Muscle of leg (tissue), 11 donors: ENCODE data around the gene PANK1. TPM values are rescaled to one million over a fixed set of nuclear protein-coding genes. Genes with fewer than 3 reads are reported as not detected.

Source experiments
- DNase-seq: peaks from one replicate; pipeline ENCODE4 v3.0.0; 2013
- H3K27ac ChIP-seq: one replicate; pipeline ENCODE4 v1.5.1; 2013; ENCODE audit warnings: mild to moderate bottlenecking, low read length, control low read depth
- H3K27me3 ChIP-seq: one replicate; pipeline ENCODE4 v1.6.1; 2013; ENCODE audit warnings: low read length; ENCODE audit not compliant: control insufficient read depth, insufficient read depth
- H3K36me3 ChIP-seq: one replicate; pipeline ENCODE4 v1.6.1; 2013; ENCODE audit warnings: low read length; ENCODE audit not compliant: control insufficient read depth, insufficient read depth
- H3K4me1 ChIP-seq: one replicate; pipeline ENCODE4 v1.6.1; 2013; ENCODE audit warnings: low read length; ENCODE audit not compliant: control insufficient read depth, insufficient read depth
- H3K4me3 ChIP-seq: one replicate; pipeline ENCODE4 v1.5.1; 2013; ENCODE audit warnings: low read length, control low read depth
- H3K9me3 ChIP-seq: replicated peaks from 2 replicates; pipeline ENCODE4 v1.6.1; 2013; ENCODE audit warnings: low read depth, low read length; ENCODE audit not compliant: control insufficient read depth
- WGBS: methylation state at CpG from one replicate; pipeline ENCODE4 v1.1.5; 2013; ENCODE audit warnings: missing lambda C conversion rate; ENCODE audit not compliant: insufficient coverage; 5-methylcytosine and 5-hydroxymethylcytosine counted together
- polyA plus RNA-seq, 8 donors: library from polyadenylated mRNA; unstranded; fragments of 120-200 nt; gene quantifications; one replicate each; pipeline versions ENCODE4 v1.2.1 to v1.2.3, GENCODE V29; 2013; ENCODE audit warnings: inconsistent platforms in 1 of 8, low replicate concordance in 1 of 8; ENCODE audit not compliant: insufficient read length in 8 of 8, insufficient read depth in 1 of 8
- total RNA-seq: library from RNA; stranded (reverse); fragments of 120-200 nt; gene quantifications from one replicate; pipeline ENCODE4 v1.2.4, GENCODE V29; 2013

Gene PANK1
- total and polyA plus RNA-seq, 9 donors: 13.0 to 17.1 (median 15.0) TPM

GRCh38 chr10:89643812-89644690, 991 bp downstream of the PANK1 start:
- peak overlapping the region; percentile 92 for H3K27ac ChIP-seq
- 0% methylated on average over 41 of the region's 49 CpGs for WGBS
- H3K9me3 ChIP-seq: no peaks in the 10 kb centered on the region
- DNase-seq: peak; percentile 97
- peak overlapping the region; percentile 73 for H3K4me3 ChIP-seq
- peaks cover 15% of the 10 kb centered on the region for H3K4me1 ChIP-seq
- no peaks in the 10 kb centered on the region for H3K36me3 ChIP-seq
- no peaks in the 10 kb centered on the region for H3K27me3 ChIP-seq

DNA sequence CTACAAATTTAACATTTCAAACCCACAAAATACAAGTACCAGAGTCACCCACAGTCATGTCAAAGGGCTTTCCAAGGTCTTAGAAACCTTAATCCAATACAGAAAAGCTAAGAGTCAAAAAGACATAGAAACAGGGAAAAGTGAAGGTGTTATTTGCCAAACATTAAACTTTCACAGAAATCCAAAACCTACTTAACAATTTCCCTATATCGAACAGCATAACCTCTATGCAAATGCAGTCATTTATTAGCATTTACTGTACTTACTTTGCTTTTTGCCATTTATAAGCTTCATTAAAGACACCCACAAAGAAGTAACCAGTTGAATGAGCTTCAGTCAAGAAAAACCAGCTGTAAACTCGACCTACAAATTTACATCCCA, 1.6 kb downstream of the PANK1 start:
- no CpG with 5 or more reads among the region's 2 CpGs for WGBS
- Histone ChIP-seq H3K27ac (peak overlapping the region; percentile 59), H3K36me3 (peaks cover 3% of the 10 kb centered on the region), H3K4me3 (peak overlapping the region; percentile 73), H3K9me3 (no peaks in the 10 kb centered on the region), H3K4me1 (peaks cover 15% of the 10 kb centered on the region), H3K27me3 (no peaks in the 10 kb centered on the region)
- DNase-seq: no peak

- no CpG with 5 or more reads among the region's 3 CpGs for WGBS
- Histone ChIP-seq H3K9me3 (no peaks in the 10 kb centered on the region), H3K4me3 (no peak overlapping the region), H3K27me3 (no peaks in the 10 kb centered on the region), H3K36me3 (peaks cover 3% of the 10 kb centered on the region), H3K4me1 (peaks cover 13% of the 10 kb centered on the region), H3K27ac (no peak overlapping the region)
- no peak for DNase-seq
These were observed 2.8 kb downstream of the PANK1 start for GRCh38 chr10:89642193-89642592.

DNA sequence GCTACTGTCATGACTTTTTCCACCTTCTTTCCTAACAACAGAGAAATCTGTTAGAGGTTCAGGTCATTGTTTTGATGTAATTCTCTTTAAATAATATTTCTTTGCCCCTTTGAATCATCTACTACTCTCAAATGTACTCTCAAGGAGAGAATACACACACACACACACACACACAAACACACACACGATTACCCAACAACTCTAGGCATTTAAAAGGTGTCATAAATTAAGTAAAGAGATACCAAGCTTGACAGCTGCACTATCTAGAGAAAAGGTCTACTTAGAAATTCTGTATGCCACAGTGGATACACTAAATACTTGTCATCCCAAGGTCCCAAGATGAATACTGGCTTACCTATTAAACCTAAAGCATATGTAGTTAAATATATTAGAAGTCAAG, 4.8 kb downstream of the PANK1 start:
- no peak for DNase-seq

GRCh38 chr10:89639326-89639725, 5.7 kb downstream of the PANK1 start:
- DNase-seq: no peak
- Histone ChIP-seq H3K9me3 (no peaks in the 10 kb centered on the region), H3K27ac (no peak overlapping the region), H3K4me1 (no peaks in the 10 kb centered on the region), H3K36me3 (peaks cover 3% of the 10 kb centered on the region), H3K4me3 (no peak overlapping the region), H3K27me3 (no peaks in the 10 kb centered on the region)
- WGBS: no CpG with 5 or more reads among the region's 2 CpGs

More for the DNA sequence above, 4.8 kb downstream of the PANK1 start:
- H3K4me3 ChIP-seq: no peak overlapping the region
- H3K27me3 ChIP-seq: no peaks in the 10 kb centered on the region
- no peaks in the 10 kb centered on the region for H3K4me1 ChIP-seq
- H3K9me3 ChIP-seq: no peaks in the 10 kb centered on the region
- no CpG with 5 or more reads among the region's 1 CpG for WGBS
- peaks cover 3% of the 10 kb centered on the region for H3K36me3 ChIP-seq
- no peak overlapping the region for H3K27ac ChIP-seq

DNA sequence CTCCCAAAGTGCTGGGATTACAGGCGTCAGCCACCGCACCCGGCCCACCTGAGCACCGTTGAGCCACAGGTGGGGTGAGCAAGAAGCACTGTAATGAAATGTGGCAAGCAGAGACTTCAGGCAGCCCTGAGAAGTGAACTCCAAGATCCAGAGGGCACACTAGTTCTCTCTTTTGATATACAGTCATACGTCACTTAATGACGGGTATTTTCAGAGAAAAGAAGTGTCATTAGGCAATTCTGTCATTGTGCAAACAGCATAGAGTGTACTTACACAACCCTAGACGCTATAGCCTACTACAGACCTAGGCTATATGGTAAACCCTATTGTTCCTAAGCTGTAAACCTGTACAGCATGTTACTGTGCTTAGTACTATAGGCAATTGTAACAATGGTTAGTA, 7.9 kb downstream of the PANK1 start:
- DNase-seq: no peak
- no peak overlapping the region for H3K4me3 ChIP-seq
- H3K9me3 ChIP-seq: no peaks in the 10 kb centered on the region
- peaks cover 3% of the 10 kb centered on the region for H3K36me3 ChIP-seq
- H3K4me1 ChIP-seq: no peaks in the 10 kb centered on the region
- WGBS: 100% methylated on average over 4 of the region's 7 CpGs
- no peaks in the 10 kb centered on the region for H3K27me3 ChIP-seq
- no peak overlapping the region for H3K27ac ChIP-seq

GRCh38 chr10:89634637-89635036, 10.4 kb downstream of the PANK1 start:
- no peak for DNase-seq
- no peak overlapping the region for H3K27ac ChIP-seq
- WGBS: no CpG with 5 or more reads among the region's 2 CpGs

DNA sequence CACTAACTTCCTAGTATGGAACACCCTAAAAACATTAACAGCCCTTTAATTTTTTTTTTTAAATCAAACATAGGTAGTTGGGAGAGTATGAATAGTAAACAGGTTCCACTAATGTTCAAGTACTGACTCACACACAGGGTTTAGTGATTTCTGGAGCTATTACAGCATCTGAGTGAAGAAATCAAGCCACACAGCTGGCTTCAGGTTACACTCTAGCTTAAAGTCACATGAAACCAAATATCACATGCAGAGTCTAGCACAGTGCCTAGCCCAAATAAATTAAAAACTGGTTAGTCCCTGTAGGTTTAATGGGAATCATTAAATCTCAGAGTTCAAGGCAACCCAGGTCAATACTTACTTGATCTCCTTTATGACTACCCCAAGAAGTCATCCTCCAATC, 11.6 kb downstream of the PANK1 start:
- DNase-seq: no peak
- Histone ChIP-seq H3K9me3 (no peaks in the 10 kb centered on the region), H3K27ac (no peak overlapping the region)

More at GRCh38 chr10:89634637-89635036, 10.4 kb downstream of the PANK1 start:
- Histone ChIP-seq H3K27me3 (no peaks in the 10 kb centered on the region), H3K4me1 (no peaks in the 10 kb centered on the region), H3K36me3 (peaks cover 3% of the 10 kb centered on the region), H3K9me3 (no peaks in the 10 kb centered on the region), H3K4me3 (no peak overlapping the region)

GRCh38 chr10:89632824-89633223, 12.2 kb downstream of the PANK1 start:
- WGBS: no CpG with 5 or more reads among the region's 1 CpG
- Histone ChIP-seq H3K27me3 (no peaks in the 10 kb centered on the region), H3K9me3 (no peaks in the 10 kb centered on the region), H3K36me3 (no peaks in the 10 kb centered on the region), H3K4me1 (no peaks in the 10 kb centered on the region), H3K4me3 (no peak overlapping the region), H3K27ac (no peak overlapping the region)
- no peak for DNase-seq

More for the DNA sequence above, 11.6 kb downstream of the PANK1 start:
- H3K27me3 ChIP-seq: no peaks in the 10 kb centered on the region
- H3K4me1 ChIP-seq: no peaks in the 10 kb centered on the region
- H3K4me3 ChIP-seq: no peak overlapping the region
- no peaks in the 10 kb centered on the region for H3K36me3 ChIP-seq

- Histone ChIP-seq H3K27ac (no peak overlapping the region), H3K9me3 (no peaks in the 10 kb centered on the region), H3K36me3 (no peaks in the 10 kb centered on the region), H3K4me1 (peaks cover 9% of the 10 kb centered on the region), H3K27me3 (no peaks in the 10 kb centered on the region), H3K4me3 (no peak overlapping the region)
- WGBS: no CpG with 5 or more reads among the region's 1 CpG
- no peak for DNase-seq
These were observed 17.2 kb downstream of the PANK1 start for GRCh38 chr10:89627830-89628229.
